Hepatocyte (in vitro differentiated cells): ENCODE measurements around the gene UNC93B1. TPM values are rescaled to one million over a fixed set of nuclear protein-coding genes. Genes with fewer than 3 reads are reported as not detected.
A peak's percentile ranks its signal among the peaks of the same experiment; 100 is the strongest.

Source experiments
- DNase-seq: peaks from one replicate; pipeline ENCODE4 v3.0.0-alpha.2; 2016; ENCODE audit warnings: low spot score
- H2AFZ ChIP-seq: fragments of 200-600 bp; sonication (generic); 2 replicates; pipeline ENCODE4 v1.6.0; 2016; ENCODE audit warnings: antibody characterized with exemption, mild to moderate bottlenecking
- H3K27ac ChIP-seq: fragments of 200-600 bp; sonication (generic); 2 replicates; pipeline ENCODE4 v1.5.1; 2016; ENCODE audit warnings: mild to moderate bottlenecking
- H3K27me3 ChIP-seq: fragments of 200-600 bp; sonication (generic); 2 replicates; pipeline ENCODE4 v1.6.1; 2016
- H3K36me3 ChIP-seq: fragments of 200-600 bp; sonication (generic); replicated peaks from 2 replicates; pipeline ENCODE4 v1.5.1; 2016; ENCODE audit warnings: low read depth; ENCODE audit not compliant: insufficient read depth
- H3K4me1 ChIP-seq: fragments of 200-600 bp; sonication (generic); 2 replicates; pipeline ENCODE4 v1.5.1; 2016; ENCODE audit warnings: mild to moderate bottlenecking, moderate library complexity; ENCODE audit not compliant: insufficient read depth
- H3K4me2 ChIP-seq: fragments of 200-600 bp; sonication (generic); 2 replicates; pipeline ENCODE4 v1.6.0; 2016
- H3K4me3 ChIP-seq: fragments of 200-600 bp; sonication (generic); 2 replicates; pipeline ENCODE4 v1.5.1; 2016; ENCODE audit warnings: mild to moderate bottlenecking
- H3K79me2 ChIP-seq: fragments of 200-600 bp; sonication (generic); 2 replicates; pipeline ENCODE4 v1.6.0; 2017; ENCODE audit warnings: mild to moderate bottlenecking
- H3K9me2 ChIP-seq: fragments of 200-600 bp; sonication (generic); replicated peaks from 2 replicates; pipeline ENCODE4 v1.6.0; 2017; ENCODE audit warnings: mild to moderate bottlenecking; ENCODE audit not compliant: insufficient read depth
- H3K9me3 ChIP-seq: fragments of 200-600 bp; sonication (generic); 2 replicates; pipeline ENCODE4 v1.5.1; 2016; ENCODE audit warnings: low read depth, mild to moderate bottlenecking
- H4K20me1 ChIP-seq: fragments of 200-600 bp; sonication (generic); 2 replicates; pipeline ENCODE4 v1.6.0; 2016; ENCODE audit warnings: mild to moderate bottlenecking; ENCODE audit not compliant: insufficient read depth, poor library complexity, severe bottlenecking
- CTCF ChIP-seq: fragments of 200-600 bp; sonication (generic); IDR thresholded peaks from 2 replicates; pipeline ENCODE4 v1.5.1; 2016; ENCODE audit warnings: antibody characterized with exemption, mild to moderate bottlenecking; ENCODE audit not compliant: poor library complexity
- EZH2 ChIP-seq: fragments of 200-600 bp; sonication (generic); IDR thresholded peaks from 2 replicates; pipeline ENCODE4 v1.6.1; 2016; ENCODE audit warnings: antibody characterized with exemption, mild to moderate bottlenecking, borderline replicate concordance
- EZH2phosphoT487 ChIP-seq: fragments of 200-600 bp; sonication (generic); IDR thresholded peaks from one replicate; pipeline ENCODE4 v1.6.1; 2018; ENCODE audit warnings: antibody characterized with exemption, mild to moderate bottlenecking, low read depth, moderate library complexity; ENCODE audit not compliant: unreplicated experiment, severe bottlenecking
- WGBS: methylation state at CpG from one replicate; pipeline ENCODE4 v1.1.6; 2016; ENCODE audit warnings: low lambda C conversion rate; ENCODE audit errors: missing lambda C conversion rate; 5-methylcytosine and 5-hydroxymethylcytosine counted together
- polyA plus RNA-seq: library from polyadenylated mRNA; unstranded; fragments of >200 nt; fragmentation: Nextera tagmentation; extraction: Ambion mirVana; gene quantifications from 2 replicates; pipeline ENCODE4 v1.2.1, GENCODE V29; 2016
- total RNA-seq: library from RNA; depleted of rRNA; stranded (reverse); fragments of >200 nt; gene quantifications from 2 replicates; pipeline ENCODE4 v1.2.3, GENCODE V29; 2014

Gene UNC93B1
- total and polyA plus RNA-seq, 2 experiments from 2014 or later: 23.5 to 38.0 TPM

DNA sequence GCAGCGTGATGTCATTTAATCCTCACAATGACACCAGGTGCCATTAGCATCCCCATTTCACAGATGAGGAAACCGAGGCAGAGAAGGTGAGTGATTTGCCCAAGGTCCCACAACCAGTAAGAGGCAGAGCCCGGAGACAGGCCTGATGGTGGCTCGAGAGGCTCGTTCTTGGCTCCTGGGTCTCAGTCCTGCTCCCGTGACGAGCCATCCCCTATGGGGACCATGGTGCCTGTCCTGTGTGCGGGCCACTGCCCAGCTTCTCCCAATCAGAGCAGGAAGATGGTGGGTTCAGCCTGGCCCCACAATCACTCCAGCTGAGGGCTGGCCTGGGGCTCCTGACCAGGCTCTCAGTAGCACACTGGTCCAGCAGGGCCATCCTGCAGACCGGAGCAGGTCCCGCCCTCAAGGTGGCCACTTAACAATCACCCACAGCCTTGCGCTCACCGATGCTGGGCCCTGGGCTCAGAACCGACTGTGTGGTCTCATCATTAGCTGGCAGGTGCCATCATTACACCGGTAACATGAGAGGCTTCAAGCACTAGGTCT, 9.8 kb upstream of the UNC93B1 start:
- Histone ChIP-seq H3K36me3 (no peaks in the 10 kb centered on the region), H3K4me3 (no peak overlapping the region), H3K27me3 (no peaks in the 10 kb centered on the region), H3K4me2 (peak overlapping the region; percentile 33), H3K9me2 (no peaks in the 10 kb centered on the region), H3K9me3 (no peaks in the 10 kb centered on the region), H2AFZ (no peak overlapping the region), H3K4me1 (peaks cover 54% of the 10 kb centered on the region), H3K27ac (peak overlapping the region; percentile 27), H3K79me2 (no peaks in the 10 kb centered on the region), H4K20me1 (no peaks in the 10 kb centered on the region)
- 91% methylated on average over 14 of the region's 14 CpGs for WGBS
- TF ChIP-seq EZH2phosphoT487 (no peak), CTCF (no peak), EZH2 (no peak)
- no peak for DNase-seq

DNA sequence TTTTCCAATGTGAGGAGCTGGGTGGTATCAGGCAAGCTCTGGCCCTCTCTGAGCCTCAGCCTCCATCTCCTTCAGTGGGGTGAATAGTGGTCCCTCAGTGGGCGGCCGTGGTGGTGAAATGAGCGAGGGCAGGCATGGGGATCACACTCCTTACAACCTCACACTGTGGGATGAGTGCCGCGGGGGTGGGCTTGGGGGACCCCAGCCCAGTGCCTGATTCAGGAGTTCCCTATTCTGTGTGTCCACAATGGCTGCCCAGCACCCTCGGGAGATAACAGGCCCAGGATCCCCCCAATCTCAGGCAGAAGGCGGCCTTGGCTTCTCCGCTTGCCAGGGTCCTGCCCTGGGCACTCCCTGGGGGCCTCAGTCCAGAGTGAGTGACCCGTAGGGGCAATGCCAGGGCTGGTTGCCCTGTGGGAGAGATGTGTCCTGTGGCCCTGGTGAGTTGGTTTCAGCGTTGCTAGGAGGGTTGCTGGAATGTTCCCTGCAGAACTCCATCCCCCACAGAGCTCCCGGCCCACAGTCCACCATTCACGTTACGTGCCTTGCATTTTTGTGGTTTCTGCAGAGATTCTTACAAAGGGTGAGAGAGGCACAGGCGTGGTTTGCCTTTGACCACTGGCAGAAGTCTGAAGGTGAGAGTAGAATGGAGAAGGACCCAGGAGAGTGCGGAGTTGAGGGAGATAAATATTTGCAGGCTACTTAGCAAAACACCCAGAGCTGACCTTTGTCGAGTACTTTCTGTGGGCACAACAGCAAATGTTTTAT, 9.1 kb upstream of the UNC93B1 start:
- Histone ChIP-seq H3K27me3 (no peaks in the 10 kb centered on the region), H2AFZ (no peak overlapping the region), H3K4me1 (peaks cover 54% of the 10 kb centered on the region), H4K20me1 (no peaks in the 10 kb centered on the region), H3K4me3 (no peak overlapping the region), H3K9me3 (no peaks in the 10 kb centered on the region), H3K36me3 (no peaks in the 10 kb centered on the region), H3K27ac (peak overlapping the region; percentile 81), H3K4me2 (peak overlapping the region; percentile 33), H3K9me2 (no peaks in the 10 kb centered on the region), H3K79me2 (no peaks in the 10 kb centered on the region)
- TF ChIP-seq EZH2 (no peak), CTCF (no peak), EZH2phosphoT487 (no peak)
- peak; percentile 84 for DNase-seq
- 50% methylated on average over 15 of the region's 16 CpGs for WGBS

DNA sequence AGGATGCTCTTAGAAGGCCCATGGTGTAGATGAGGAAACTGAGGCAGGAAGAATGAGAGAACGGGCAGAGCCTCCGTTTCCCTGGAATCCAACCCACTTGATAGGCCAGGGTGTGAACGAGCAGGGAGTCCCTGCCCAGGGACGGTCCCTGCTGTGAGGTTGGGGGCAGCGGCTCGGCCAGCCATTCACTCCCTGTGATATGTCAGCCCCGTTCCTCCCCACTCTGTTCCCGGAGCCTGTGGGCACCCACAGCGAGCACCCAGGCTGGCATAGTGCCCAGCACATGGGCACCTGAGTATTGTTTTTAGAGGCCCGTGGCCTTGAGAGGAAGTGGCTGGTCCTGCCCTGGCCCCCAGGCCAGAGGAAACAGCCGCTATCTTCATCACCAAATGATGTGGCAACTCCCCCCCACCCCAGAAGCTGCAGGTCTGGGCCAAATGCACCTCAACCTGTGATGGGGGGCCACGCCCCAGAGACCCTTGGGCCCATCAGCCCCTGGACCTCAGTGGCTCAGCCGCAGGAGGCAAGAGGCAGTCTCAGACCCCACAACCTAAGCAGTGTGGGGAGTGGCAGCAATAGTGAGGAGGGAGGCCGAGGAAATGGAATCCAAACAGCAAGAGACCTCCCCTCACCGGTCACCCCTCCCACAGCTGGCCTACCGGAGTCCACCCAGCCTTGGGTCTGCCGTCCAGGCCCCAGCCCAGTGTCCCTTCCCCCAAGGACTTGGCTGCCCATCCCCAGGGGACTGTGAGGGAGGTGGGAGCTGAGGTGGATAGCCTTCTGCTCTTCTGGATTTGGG, 8.3 kb upstream of the UNC93B1 start:
- TF ChIP-seq EZH2phosphoT487: no peak
- DNase-seq: no peak

More for the DNA sequence above, 8.3 kb upstream of the UNC93B1 start:
- no peaks in the 10 kb centered on the region for H3K27me3 ChIP-seq
- no peaks in the 10 kb centered on the region for H3K79me2 ChIP-seq
- no peak overlapping the region for H2AFZ ChIP-seq
- H3K36me3 ChIP-seq: no peaks in the 10 kb centered on the region
- H3K4me3 ChIP-seq: no peak overlapping the region
- WGBS: 88% methylated on average over 17 of the region's 17 CpGs
- peak overlapping the region; percentile 33 for H3K4me2 ChIP-seq
- H3K9me3 ChIP-seq: no peaks in the 10 kb centered on the region
- no peaks in the 10 kb centered on the region for H3K9me2 ChIP-seq
- H4K20me1 ChIP-seq: no peaks in the 10 kb centered on the region
- peak overlapping the region; percentile 81 for H3K27ac ChIP-seq
- H3K4me1 ChIP-seq: peaks cover 54% of the 10 kb centered on the region
